ENCODE data around the gene CBFA2T2. TPM values are rescaled to one million over a fixed set of nuclear protein-coding genes. Genes with fewer than 3 reads are reported as not detected.
"Not testable (repeated sequence)": the region's sequence is repeated elsewhere in the genome, so short reads cannot be mapped to it uniquely, and the experiment has no call there.

The CBFA2T2 gene
- total RNA-seq, 6 donors from 2014 or later = 10.0 to 35.6 (median 16.2) TPM

GRCh38 chr20:33493076-33493766, 3.3 kb downstream of the CBFA2T2 start:
- Histone ChIP-seq H3K27ac (no peak overlapping the region), H3K36me3 (peaks cover 0 to 3% (median 0%) of the 10 kb centered on the region in 4 donors), H3K9me3 (no peaks in the 10 kb centered on the region), H3K4me1 (peaks cover 17 to 36% (median 19%) of the 10 kb centered on the region in 4 donors), H3K27me3 (no peaks in the 10 kb centered on the region), H3K4me3 (no peak overlapping the region)
- DNase-seq (no peak), ATAC-seq (ENCODE audit: low FRiP score in 2 of 2) (no peak)
- WGBS, 2 donors = 97 to 98% methylated on average over 15 of the region's 15 CpGs
- TF ChIP-seq POLR2A (IDR thresholded peaks at IDR 0.05) (no peak), EP300 (IDR thresholded peaks at IDR 0.05) (no peak), CTCF (IDR thresholded peaks at IDR 0.05) (no peak), POLR2AphosphoS5 (IDR thresholded peaks at IDR 0.05) (no peak)

- not testable (repeated sequence) for DNase-seq
- WGBS, 2 donors = 78 to 89% methylated on average over 6 of the region's 6 CpGs
- peaks cover 0 to 20% (median 4%) of the 10 kb centered on the region in 4 donors for H3K4me1 ChIP-seq
These were observed 6.9 kb downstream of the CBFA2T2 start for GRCh38 chr20:33496776-33497175.

GRCh38 chr20:33499355-33499754, 9.5 kb downstream of the CBFA2T2 start:
- Histone ChIP-seq H3K36me3 (no peaks in the 10 kb centered on the region), H3K27me3 (no peaks in the 10 kb centered on the region), H3K4me3 (no peak overlapping the region), H3K4me1 (peaks cover 0 to 10% (median 0%) of the 10 kb centered on the region in 4 donors), H3K27ac (no peak overlapping the region), H3K9me3 (no peaks in the 10 kb centered on the region)
- TF ChIP-seq POLR2A (IDR thresholded peaks at IDR 0.05) (no peak), CTCF (IDR thresholded peaks at IDR 0.05) (no peak), EP300 (IDR thresholded peaks at IDR 0.05) (no peak), POLR2AphosphoS5 (IDR thresholded peaks at IDR 0.05) (no peak)
- 77 to 85% methylated on average over 3 of the region's 3 CpGs for WGBS, 2 donors
- ATAC-seq (ENCODE audit: low FRiP score in 2 of 2) (no peak), DNase-seq (no peak)

More at GRCh38 chr20:33496776-33497175, 6.9 kb downstream of the CBFA2T2 start:
- H3K27me3 ChIP-seq; H3K9me3 ChIP-seq; H3K27ac ChIP-seq; ATAC-seq (ENCODE audit: low FRiP score in 2 of 2); H3K36me3 ChIP-seq; H3K4me3 ChIP-seq: not testable (repeated sequence)

GRCh38 chr20:33501000-33501399, 11.1 kb downstream of the CBFA2T2 start:
- peaks cover 0 to 8% (median 0%) of the 10 kb centered on the region in 4 donors for H3K4me1 ChIP-seq
- no peaks in the 10 kb centered on the region for H3K36me3 ChIP-seq
- H3K27ac ChIP-seq = no peak overlapping the region
- no peaks in the 10 kb centered on the region for H3K27me3 ChIP-seq
- ATAC-seq (ENCODE audit: low FRiP score in 2 of 2) = no peak
- no peak overlapping the region for H3K4me3 ChIP-seq
- no peak for DNase-seq
- no peak for TF ChIP-seq CTCF (IDR thresholded peaks at IDR 0.05)
- TF ChIP-seq POLR2AphosphoS5 (IDR thresholded peaks at IDR 0.05) = no peak
- no peak for TF ChIP-seq POLR2A (IDR thresholded peaks at IDR 0.05)
- TF ChIP-seq EP300 (IDR thresholded peaks at IDR 0.05) = no peak
- no peaks in the 10 kb centered on the region for H3K9me3 ChIP-seq
- WGBS, 2 donors = 73 to 78% methylated on average over 2 of the region's 2 CpGs

- Histone ChIP-seq H3K27me3 (no peaks in the 10 kb centered on the region), H3K4me3 (no peak overlapping the region), H3K9me3 (no peaks in the 10 kb centered on the region), H3K4me1 (peaks cover 0 to 5% (median 0%) of the 10 kb centered on the region in 4 donors), H3K27ac (no peak overlapping the region), H3K36me3 (no peaks in the 10 kb centered on the region)
- TF ChIP-seq POLR2AphosphoS5 (IDR thresholded peaks at IDR 0.05) (no peak), POLR2A (IDR thresholded peaks at IDR 0.05) (no peak), CTCF (IDR thresholded peaks at IDR 0.05) (no peak), EP300 (IDR thresholded peaks at IDR 0.05) (no peak)
- no peak for ATAC-seq (ENCODE audit: low FRiP score in 2 of 2)
- 93 to 96% methylated on average over 6 of the region's 6 CpGs for WGBS, 2 donors
- no peak for DNase-seq
These were observed 13.7 kb downstream of the CBFA2T2 start for GRCh38 chr20:33503564-33503963.

All from upper lobe of left lung (tissue), 6 donors.